Upper lobe of left lung (tissue), 6 donors: ENCODE results near the gene TRIML1. TPM values are rescaled to one million over a fixed set of nuclear protein-coding genes. Genes with fewer than 3 reads are reported as not detected.

Experiments
- ATAC-seq, 2 donors: fragments of 200-7000 bp; cut with Tn5 transposase; one replicate each; pipeline ENCODE4 v1.9.1; 2022; ENCODE audit warnings: mild to moderate bottlenecking in 2 of 2, moderate library complexity in 2 of 2; ENCODE audit not compliant: low FRiP score in 2 of 2
- DNase-seq, 2 donors: peaks; one replicate each; pipeline ENCODE4 v3.0.0-alpha.2; 2019 to 2020
- H3K27ac ChIP-seq, 4 donors: fragments of 200-600 bp; sonication (generic); one replicate each; pipeline ENCODE4 v1.5.1; 2016 to 2019
- H3K27me3 ChIP-seq, 4 donors: fragments of 200-600 bp; sonication (generic); one replicate each; pipeline ENCODE4 v1.5.1; 2017 to 2019
- H3K36me3 ChIP-seq, 4 donors: fragments of 200-600 bp; sonication (generic); one replicate each; pipeline ENCODE4 v1.5.1; 2016 to 2019
- H3K4me1 ChIP-seq, 4 donors: fragments of 200-600 bp; sonication (generic); one replicate each; pipeline ENCODE4 v1.5.1; 2018 to 2019
- H3K4me3 ChIP-seq, 4 donors: fragments of 200-600 bp; sonication (generic); one replicate each; pipeline ENCODE4 v1.5.1; 2017 to 2019; ENCODE audit warnings: mild to moderate bottlenecking in 2 of 4, moderate library complexity in 1 of 4
- H3K9me3 ChIP-seq, 4 donors: fragments of 200-600 bp; sonication (generic); one replicate each; pipeline ENCODE4 v1.5.1; 2018 to 2019
- CTCF ChIP-seq, 6 experiments: fragments of 450-650 bp in 4 of 6; fragments of 200-600 bp in 2 of 6; sonication (generic) in 2 of 6; IDR thresholded peaks; one replicate each; pipeline ENCODE4 v1.5.1; 2016 to 2019; ENCODE audit warnings: antibody characterized with exemption in 6 of 6
- EP300 ChIP-seq, 4 donors: sonication (generic); formaldehyde crosslinking; IDR thresholded peaks; one replicate each; pipeline ENCODE4 v1.5.1; 2017; ENCODE audit warnings: antibody characterized with exemption in 4 of 4, control low read depth in 2 of 4
- POLR2A ChIP-seq, 4 donors: fragments of 450-650 bp; IDR thresholded peaks; one replicate each; pipeline ENCODE4 v1.5.1; 2016 to 2017; ENCODE audit warnings: antibody characterized with exemption in 4 of 4, mild to moderate bottlenecking in 2 of 4
- POLR2AphosphoS5 ChIP-seq, 2 donors: sonication (generic); formaldehyde crosslinking; IDR thresholded peaks; one replicate each; pipeline ENCODE4 v1.5.1; 2017; ENCODE audit warnings: antibody characterized with exemption in 2 of 2
- WGBS, 2 donors: methylation state at CpG; one replicate each; pipeline ENCODE4 v1.1.5; 2017 to 2018; 5-methylcytosine and 5-hydroxymethylcytosine counted together
- total RNA-seq, 6 donors: library from RNA; depleted of rRNA in 4 of 6; stranded (reverse); fragments of >200 nt in 4 of 6; gene quantifications; one replicate each; pipeline versions ENCODE4 v1.1.0 to v1.2.1, GENCODE V29; 2016 to 2021
- donor health status: DM: no; HTN: no; CAD: no; lungs with moderate emphysema.
- donor health status: DM: no; HTN: yes; CAD: no; lungs with severe emphysema.

TRIML1 gene
- total RNA-seq, 6 donors from 2014 or later: not detected

GRCh38 chr4:188113156-188113555 is 26.1 kb upstream of the TRIML1 start:
- WGBS, 2 donors: 81 to 87% methylated on average over 9 of the region's 9 CpGs
- TF ChIP-seq CTCF (IDR thresholded peaks at IDR 0.05): no peak
- TF ChIP-seq POLR2A (IDR thresholded peaks at IDR 0.05): no peak
- no peak for TF ChIP-seq POLR2AphosphoS5 (IDR thresholded peaks at IDR 0.05)
- no peak for TF ChIP-seq EP300 (IDR thresholded peaks at IDR 0.05)

GRCh38 chr4:188117631-188118324 is 21.5 kb upstream of the TRIML1 start:
- H3K4me3 ChIP-seq: no peak overlapping the region
- no peaks in the 10 kb centered on the region for H3K27me3 ChIP-seq
- WGBS, 2 donors: 88 to 89% methylated on average over 16 of the region's 16 CpGs
- no peak for TF ChIP-seq POLR2AphosphoS5 (IDR thresholded peaks at IDR 0.05)
- no peak for TF ChIP-seq CTCF (IDR thresholded peaks at IDR 0.05)
- TF ChIP-seq POLR2A (IDR thresholded peaks at IDR 0.05): no peak
- TF ChIP-seq EP300 (IDR thresholded peaks at IDR 0.05): no peak
- H3K4me1 ChIP-seq: no peaks in the 10 kb centered on the region
- DNase-seq: no peak
- ATAC-seq: no peak
- H3K9me3 ChIP-seq: no peaks in the 10 kb centered on the region
- H3K36me3 ChIP-seq: no peaks in the 10 kb centered on the region
- no peak overlapping the region for H3K27ac ChIP-seq

More at GRCh38 chr4:188113156-188113555, 26.1 kb upstream of the TRIML1 start:
- Histone ChIP-seq H3K4me3 (no peak overlapping the region), H3K4me1 (no peaks in the 10 kb centered on the region), H3K27ac (no peak overlapping the region), H3K36me3 (no peaks in the 10 kb centered on the region), H3K9me3 (no peaks in the 10 kb centered on the region), H3K27me3 (no peaks in the 10 kb centered on the region)
- no peak for ATAC-seq
- DNase-seq: no peak

GRCh38 chr4:188121530-188121929 is 17.7 kb upstream of the TRIML1 start:
- no peaks in the 10 kb centered on the region for H3K9me3 ChIP-seq
- WGBS, 2 donors: 64 to 68% methylated on average over 13 of the region's 13 CpGs

GRCh38 chr4:188127214-188127874 is 11.9 kb upstream of the TRIML1 start:
- no peak for DNase-seq
- no peaks in the 10 kb centered on the region for H3K27me3 ChIP-seq
- H3K36me3 ChIP-seq: no peaks in the 10 kb centered on the region
- H3K4me3 ChIP-seq: no peak overlapping the region
- no peaks in the 10 kb centered on the region for H3K9me3 ChIP-seq
- no peak overlapping the region for H3K27ac ChIP-seq
- TF ChIP-seq CTCF (IDR thresholded peaks at IDR 0.05) (no peak), POLR2A (IDR thresholded peaks at IDR 0.05) (no peak), POLR2AphosphoS5 (IDR thresholded peaks at IDR 0.05) (no peak), EP300 (IDR thresholded peaks at IDR 0.05) (no peak)
- no peaks in the 10 kb centered on the region for H3K4me1 ChIP-seq
- 64 to 82% methylated on average over 5 of the region's 5 CpGs for WGBS, 2 donors
- ATAC-seq: peak in 1 of 2 donors; percentile 75

More at GRCh38 chr4:188121530-188121929, 17.7 kb upstream of the TRIML1 start:
- no peak for TF ChIP-seq POLR2A (IDR thresholded peaks at IDR 0.05)
- no peak for TF ChIP-seq EP300 (IDR thresholded peaks at IDR 0.05)
- TF ChIP-seq CTCF (IDR thresholded peaks at IDR 0.05): no peak
- no peak for TF ChIP-seq POLR2AphosphoS5 (IDR thresholded peaks at IDR 0.05)
- Histone ChIP-seq H3K27me3 (no peaks in the 10 kb centered on the region), H3K36me3 (no peaks in the 10 kb centered on the region), H3K4me3 (no peak overlapping the region), H3K4me1 (no peaks in the 10 kb centered on the region), H3K27ac (no peak overlapping the region)
- DNase-seq (no peak), ATAC-seq (no peak)
